SK-N-MC (cell line): ENCODE results near the gene PAQR7.

ENCODE experiments used
- DNase-seq: peaks from one replicate; pipeline ENCODE4 v3.0.0-alpha.2; 2011; ENCODE audit warnings: low read depth, low spot score
- H3K27ac ChIP-seq: fragments of 200-600 bp; sonication (generic); 2 replicates; pipeline ENCODE4 v1.5.1; 2016; ENCODE audit warnings: mixed run types
- H3K36me3 ChIP-seq: fragments of 200-600 bp; sonication (generic); 2 replicates; pipeline ENCODE4 v1.6.1; 2017; ENCODE audit warnings: antibody characterized with exemption, low read length, mixed read lengths; ENCODE audit not compliant: insufficient read depth
- H3K4me3 ChIP-seq: fragments of 200-600 bp; sonication (generic); 2 replicates; pipeline ENCODE4 v1.5.1; 2016
- H3K9ac ChIP-seq: fragments of 200-600 bp; sonication (generic); 2 replicates; pipeline ENCODE4 v1.8.0; 2017; ENCODE audit warnings: mixed run types, mixed read lengths; ENCODE audit not compliant: insufficient read length
- H3K9me3 ChIP-seq: fragments of 200-600 bp; sonication (generic); 2 replicates; pipeline ENCODE4 v1.6.1; 2017; ENCODE audit warnings: low read depth, mild to moderate bottlenecking, antibody characterized with exemption, low read length, moderate library complexity, mixed read lengths
- EZH2 ChIP-seq: fragments of 200-600 bp; sonication (generic); IDR thresholded peaks from one replicate; pipeline ENCODE4 v1.6.1; 2017; ENCODE audit warnings: antibody characterized with exemption
- FOXP2 ChIP-seq: optimal IDR thresholded peaks from 2 replicates; pipeline ENCODE3; 2011; ENCODE audit warnings: mild to moderate bottlenecking, moderate library complexity; ENCODE audit not compliant: insufficient read depth; ENCODE audit errors: extremely low read length, control extremely low read depth
- POLR2AphosphoS5 ChIP-seq: IDR thresholded peaks from 2 replicates; pipeline ENCODE4 v1.6.1; 2012; ENCODE audit warnings: mild to moderate bottlenecking, low read depth, low read length, borderline replicate concordance

Gene PAQR7

GRCh38 chr1:25875154-25875855 lies at the start of gene PAQR7:
TSS of gene PAQR7 (minus strand) at chr1:25875708. CDS start at chr1:25863839, 11,869 bp downstream.
- H3K9ac ChIP-seq, result no peak within 1 kb of the TSS
- no peaks in the 10 kb centered on the region for H3K9me3 ChIP-seq
- H3K27ac ChIP-seq, result no peak within 1 kb of the TSS
- H3K4me3 ChIP-seq, result no peak within 1 kb of the TSS
- no peak for TF ChIP-seq POLR2AphosphoS5
- TF ChIP-seq FOXP2, result no peak
- no peak for TF ChIP-seq EZH2
- no peaks in the 10 kb centered on the region for H3K36me3 ChIP-seq
- no peak for DNase-seq

GRCh38 chr1:25924454-25924853 lies 48.9 kb upstream of the PAQR7 start:
- Histone ChIP-seq H3K9me3 (no peaks in the 10 kb centered on the region), H3K36me3 (no peaks in the 10 kb centered on the region), H3K4me3 (no peak overlapping the region), H3K27ac (no peak overlapping the region), H3K9ac (no peak overlapping the region)
- no peak for DNase-seq
- TF ChIP-seq FOXP2 (no peak), EZH2 (no peak), POLR2AphosphoS5 (no peak)

GRCh38 chr1:25922971-25923552 lies 47.6 kb upstream of the PAQR7 start:
- H3K9me3 ChIP-seq, result no peaks in the 10 kb centered on the region
- no peak for TF ChIP-seq FOXP2
- TF ChIP-seq POLR2AphosphoS5, result no peak
- no peak for TF ChIP-seq EZH2
- H3K36me3 ChIP-seq, result no peaks in the 10 kb centered on the region
- H3K27ac ChIP-seq, result no peak overlapping the region
- H3K9ac ChIP-seq, result no peak overlapping the region
- no peak overlapping the region for H3K4me3 ChIP-seq
- DNase-seq, result no peak

- H3K36me3 ChIP-seq, result no peaks in the 10 kb centered on the region
- H3K9ac ChIP-seq, result no peak overlapping the region
- no peaks in the 10 kb centered on the region for H3K9me3 ChIP-seq
- H3K27ac ChIP-seq, result no peak overlapping the region
- no peak for TF ChIP-seq EZH2
- TF ChIP-seq FOXP2, result no peak
- TF ChIP-seq POLR2AphosphoS5, result no peak
- no peak overlapping the region for H3K4me3 ChIP-seq
- no peak for DNase-seq
Measured at GRCh38 chr1:25922056-25922970, 46.8 kb upstream of the PAQR7 start.

GRCh38 chr1:25918615-25919014 lies 43.1 kb upstream of the PAQR7 start:
- no peak for DNase-seq
- H3K9me3 ChIP-seq, result no peaks in the 10 kb centered on the region
- no peak overlapping the region for H3K27ac ChIP-seq
- no peaks in the 10 kb centered on the region for H3K36me3 ChIP-seq
- TF ChIP-seq FOXP2 (no peak), EZH2 (no peak), POLR2AphosphoS5 (no peak)
- no peak overlapping the region for H3K9ac ChIP-seq
- H3K4me3 ChIP-seq, result no peak overlapping the region

GRCh38 chr1:25917996-25918395 lies 42.5 kb upstream of the PAQR7 start:
- Histone ChIP-seq H3K4me3 (no peak overlapping the region), H3K27ac (no peak overlapping the region), H3K9ac (no peak overlapping the region), H3K9me3 (no peaks in the 10 kb centered on the region), H3K36me3 (no peaks in the 10 kb centered on the region)
- no peak for DNase-seq
- TF ChIP-seq EZH2 (no peak), POLR2AphosphoS5 (no peak), FOXP2 (no peak)

GRCh38 chr1:25916460-25916859 lies 41.0 kb upstream of the PAQR7 start:
- Histone ChIP-seq H3K4me3 (no peak overlapping the region), H3K36me3 (no peaks in the 10 kb centered on the region), H3K9ac (no peak overlapping the region), H3K9me3 (no peaks in the 10 kb centered on the region), H3K27ac (no peak overlapping the region)
- no peak for DNase-seq
- no peak for TF ChIP-seq FOXP2
- no peak for TF ChIP-seq POLR2AphosphoS5
- TF ChIP-seq EZH2, result no peak

GRCh38 chr1:25914074-25914995 lies 38.8 kb upstream of the PAQR7 start:
- no peaks in the 10 kb centered on the region for H3K9me3 ChIP-seq
- no peak overlapping the region for H3K4me3 ChIP-seq
- no peak for DNase-seq
- H3K36me3 ChIP-seq, result no peaks in the 10 kb centered on the region
- H3K9ac ChIP-seq, result no peak overlapping the region
- TF ChIP-seq FOXP2 (no peak), POLR2AphosphoS5 (no peak), EZH2 (no peak)
- no peak overlapping the region for H3K27ac ChIP-seq
